K562 (cell line): ENCODE measurements around the gene TBATA. TPM values are rescaled to one million over a fixed set of nuclear protein-coding genes. Genes with fewer than 3 reads are reported as not detected.
A peak's percentile ranks its signal among the peaks of the same experiment; 100 is the strongest.

Experiments used
- ATAC-seq: fragments of 200-7000 bp; cut with Tn5 transposase; 3 replicates; pipeline ENCODE4 v1.9.1; 2020; ENCODE audit warnings: moderate library complexity
- BruUV-seq: library from RNA; stranded (reverse); fragments of 400-500 nt; replicated peaks from 2 replicates; lab custom pipeline; 2021; lab: Mats Ljungman, UMichigan
- CTCF ChIA-PET: fragments of 300-600 bp; formaldehyde crosslinking; extraction: SDS; loops from one replicate; lab custom pipeline; 2021; ENCODE audit warnings: low intra/inter-chr PET ratio; lab: Yijun Ruan, JAX
- POLR2A ChIA-PET: fragments of 300-600, 350-650 bp; sonication (Branson Sonifier 250); formaldehyde crosslinking; extraction: SDS; loops from one replicate; lab custom pipeline; 2021; ENCODE audit warnings: antibody characterized with exemption, inconsistent platforms; lab: Yijun Ruan, JAX
- DNase-seq, 4 experiments: peaks; one replicate each; pipeline versions ENCODE4 v3.0.0 to v3.0.0-alpha.2; 2011 to 2018; ENCODE audit warnings: low spot score in 3 of 4, mixed read lengths in 3 of 4; ENCODE audit errors: extremely low read depth in 1 of 4
- FAIRE-seq: peaks from 2 replicates; lab custom pipeline; 2011; peaks lifted over from hg19 to GRCh38; lab: Jason Lieb, UNC
- H2AFZ ChIP-seq: 2 replicates; pipeline ENCODE4 v1.6.0; 2011; ENCODE audit warnings: low read depth, low read length, control low read depth, inconsistent platforms
- H3K27ac ChIP-seq: fragments of 200-600 bp; 3 replicates; pipeline ENCODE4 v1.8.0; 2011; ENCODE audit warnings: low read depth, mild to moderate bottlenecking, control low read depth, inconsistent platforms, low read length, moderate library complexity, mixed read lengths; ENCODE audit errors: extremely low read depth
- H3K27me3 ChIP-seq, 2 experiments: fragments of 300-600 bp in 1 of 2; 2 replicates in 1 of 2; 3 replicates in 1 of 2; pipeline versions ENCODE4 v1.6.0 to v1.8.0; 2011; ENCODE audit warnings: inconsistent platforms in 2 of 2, low read length in 2 of 2, mild to moderate bottlenecking in 1 of 2, mixed read lengths in 1 of 2, moderate library complexity in 1 of 2; ENCODE audit not compliant: control insufficient read depth in 2 of 2, insufficient read depth in 2 of 2
- H3K36me3 ChIP-seq: fragments of 300-600 bp; 3 replicates; pipeline ENCODE4 v1.8.0; 2011; ENCODE audit warnings: mild to moderate bottlenecking, low read length, inconsistent platforms; ENCODE audit not compliant: control insufficient read depth, insufficient read depth
- H3K4me1 ChIP-seq, 2 experiments: fragments of 200-600 bp in 1 of 2; replicated peaks in 1 of 2; 2 replicates in 1 of 2; 3 replicates in 1 of 2; pipeline versions ENCODE4 v1.5.1 to v1.8.0; 2011; ENCODE audit warnings: inconsistent platforms in 2 of 2, low read length in 2 of 2, mild to moderate bottlenecking in 1 of 2, mixed read lengths in 1 of 2, moderate library complexity in 1 of 2; ENCODE audit not compliant: control insufficient read depth in 2 of 2, insufficient read depth in 2 of 2
- H3K4me2 ChIP-seq: 2 replicates; pipeline ENCODE4 v1.6.1; 2011; ENCODE audit warnings: low read length, control low read depth, inconsistent platforms, mixed read lengths; ENCODE audit not compliant: insufficient read depth
- H3K4me3 ChIP-seq: fragments of 200-600 bp; sonication (generic), shearing (Covaris generic); 2 replicates; pipeline ENCODE4 v1.5.1; 2016; ENCODE audit warnings: control low read depth, inconsistent platforms
- H3K79me2 ChIP-seq: fragments of 200-600 bp; 3 replicates; pipeline ENCODE4 v1.8.0; 2011; ENCODE audit warnings: low read length, inconsistent platforms; ENCODE audit not compliant: control insufficient read depth, insufficient read depth
- H3K9ac ChIP-seq, 2 experiments: 2 replicates each; pipeline versions ENCODE4 v1.6.0 to v1.6.1; 2011; ENCODE audit warnings: low read depth in 2 of 2, low read length in 2 of 2, control low read depth in 1 of 2, inconsistent platforms in 1 of 2, mild to moderate bottlenecking in 1 of 2, mixed read lengths in 1 of 2; ENCODE audit not compliant: insufficient read depth in 1 of 2
- H3K9me1 ChIP-seq: one replicate; pipeline ENCODE4 v1.6.0; 2011; ENCODE audit warnings: inconsistent platforms, mild to moderate bottlenecking, low read length, moderate library complexity; ENCODE audit not compliant: control insufficient read depth, insufficient read depth
- H3K9me3 ChIP-seq: replicated peaks from 2 replicates; pipeline ENCODE4 v1.5.1; 2011; ENCODE audit warnings: low read depth, low read length, inconsistent platforms; ENCODE audit not compliant: control insufficient read depth, insufficient read depth
- H4K20me1 ChIP-seq: replicated peaks from 2 replicates; pipeline ENCODE4 v1.6.1; 2011; ENCODE audit warnings: low read length, inconsistent platforms, mixed read lengths; ENCODE audit not compliant: control insufficient read depth, insufficient read depth
- CBX3 ChIP-seq, 2 experiments: IDR thresholded peaks; 1 replicate in 1 of 2; 2 replicates in 1 of 2; pipeline ENCODE4 v1.6.1; 2012; ENCODE audit warnings: inconsistent platforms in 2 of 2, low read length in 2 of 2, borderline replicate concordance in 1 of 2, control low read depth in 1 of 2
- E2F5 ChIP-seq: sonication (generic); formaldehyde crosslinking; IDR thresholded peaks from 2 replicates; pipeline ENCODE4 v1.8.0; 2022; ENCODE audit warnings: mild to moderate bottlenecking, missing genetic modification reagents
- JUND ChIP-seq, 2 experiments: IDR thresholded peaks; 2 replicates in 1 of 2; 3 replicates in 1 of 2; pipeline ENCODE4 v1.6.1; 2011; ENCODE audit warnings: borderline replicate concordance in 2 of 2, low read depth in 2 of 2, low read length in 2 of 2, improper control_type of control experiment in 1 of 2, missing biosample characterization in 1 of 2, missing genetic modification characterization in 1 of 2, missing genetic modification reagents in 1 of 2
- NFATC3 ChIP-seq: fragments of 450-650 bp; IDR thresholded peaks from 2 replicates; pipeline ENCODE4 v1.6.1; 2017; ENCODE audit warnings: mild to moderate bottlenecking
- NFRKB ChIP-seq: fragments of 450-650 bp; IDR thresholded peaks from 2 replicates; pipeline ENCODE4 v1.6.1; 2016; ENCODE audit warnings: low read depth
- POLR2G ChIP-seq: fragments of 200-400 bp; formaldehyde crosslinking; IDR thresholded peaks from 2 replicates; pipeline ENCODE4 v1.6.1; 2017; ENCODE audit warnings: low read depth, mild to moderate bottlenecking, antibody characterized with exemption, low read length, moderate library complexity
- POLR2H ChIP-seq: IDR thresholded peaks from 2 replicates; pipeline ENCODE4 v1.6.1; 2016; ENCODE audit warnings: missing genetic modification characterization, low read depth, mild to moderate bottlenecking, control low read depth, missing compliant biosample characterization, moderate library complexity
- ZNF253 ChIP-seq: fragments of 250-450 bp; sonication (Bioruptor Pico); conservative IDR thresholded peaks from 2 replicates; pipeline ENCODE4 v1.6.1; 2021; ENCODE audit warnings: mild to moderate bottlenecking
- ZNF449 ChIP-seq: fragments of 250-450 bp; sonication (Bioruptor Pico); IDR thresholded peaks from 2 replicates; pipeline ENCODE4 v1.8.0; 2022; ENCODE audit warnings: moderate library complexity, mild to moderate bottlenecking, inconsistent platforms
- ZNF511 ChIP-seq: sonication (generic); formaldehyde crosslinking; IDR thresholded peaks from 2 replicates; pipeline ENCODE4 v1.8.0; 2022; ENCODE audit warnings: mild to moderate bottlenecking, missing genetic modification reagents
- ZNF57 ChIP-seq: fragments of 450-650 bp; formaldehyde crosslinking; IDR thresholded peaks from 2 replicates; pipeline ENCODE4 v1.4.0; 2020; ENCODE audit warnings: mild to moderate bottlenecking, moderate library complexity
- ZNF655 ChIP-seq: fragments of 250-450 bp; sonication (Bioruptor Pico); IDR thresholded peaks from 2 replicates; pipeline ENCODE4 v1.5.0; 2021
- WGBS: fragments of 100-300 bp; shearing (Covaris generic); methylation state at CpG from one replicate; pipeline ENCODE4 v1.1.6; 2016; ENCODE audit warnings: low coverage, mixed read lengths; ENCODE audit not compliant: insufficient coverage; ENCODE audit errors: missing lambda C conversion rate; 5-methylcytosine and 5-hydroxymethylcytosine counted together
- in situ Hi-C: fragments of 300-500 bp; cut with MboI; formaldehyde crosslinking; loops from 4 replicates; pipeline ENCODE4 v1.15.0; 2018; ENCODE audit warnings: inconsistent platforms, mixed read lengths
- intact Hi-C: fragments of 100-400 bp; cut with micrococcal nuclease; formaldehyde crosslinking; loops from 2 replicates; pipeline ENCODE4 v1.14.2; 2022
- polyA plus RNA-seq, 8 experiments: library from polyadenylated mRNA; depleted of rRNA in 4 of 8; stranded (reverse) in 5 of 8; unstranded in 3 of 8; fragments of >200 nt; fragmentation: Nextera tagmentation in 2 of 8; fragmentation: Illumina TruSeq in 1 of 8; extraction: Ambion mirVana in 2 of 8; extraction: Trizol in 1 of 8; gene quantifications; 2 replicates each; pipeline versions ENCODE4 v1.2.1 to v1.2.3, GENCODE V29; 2011 to 2014; ENCODE audit warnings: inconsistent platforms in 1 of 8, missing spikeins in 1 of 8
- total RNA-seq, 7 experiments: library from RNA; depleted of rRNA in 6 of 7; stranded (reverse); fragments of >200 nt in 6 of 7; fragmentation: Illumina TruSeq in 2 of 7; extraction: Trizol in 2 of 7; gene quantifications; 2 replicates each; pipeline versions ENCODE4 v1.2.1 to v1.2.3, GENCODE V29; 2011 to 2021; ENCODE audit warnings: low replicate concordance in 1 of 7
- TF ChIP-seq, protein P1 (sequence below): fragments of 450-650 bp; conservative IDR thresholded peaks from 2 replicates; pipeline ENCODE4 v1.6.1; 2016; ENCODE audit warnings: missing genetic modification characterization, low read depth, mild to moderate bottlenecking, control low read depth, missing compliant biosample characterization

Gene TBATA
- total and polyA plus RNA-seq, 9 of the 15 experiments (the other 6 are each of a cell fraction or from before 2014, with no cell fraction given): not detected

GRCh38 chr10:70744617-70745143, 40.5 kb downstream of the TBATA start (continued):
- TF ChIP-seq ZNF449 (CRISPR knock-in tag): 0 out of 2 replicates have a peak, but pooled peaks have one; percentile 9

GRCh38 chr10:70743879-70744278, 41.3 kb downstream of the TBATA start:
- in situ Hi-C loops (no loop called here), intact Hi-C loops (no loop called here)
- Histone ChIP-seq H3K9me3 (no peaks in the 10 kb centered on the region), H4K20me1 (no peaks in the 10 kb centered on the region), H2AFZ (no peak overlapping the region), H3K36me3 (peaks cover 78% of the 10 kb centered on the region), H3K27ac (peak overlapping the region; percentile 75), H3K9me1 (no peaks in the 10 kb centered on the region), H3K9ac (peak overlapping the region; percentile 60 to 79), H3K27me3 (no peaks in the 10 kb centered on the region), H3K4me2 (peak overlapping the region; percentile 16; the same call in 1 of the 2 replicates), H3K79me2 (peaks cover 41% of the 10 kb centered on the region), H3K4me1 (peaks cover 51 to 57% of the 10 kb centered on the region in 2 experiments), H3K4me3 (no peak overlapping the region)
- BruUV-seq: no TSS peak
- ChIA-PET CTCF (interaction anchor here (0.7 kb wide), 1 partner anchor 1569 kb away, joined by 3 read pairs; no protein-coding TSS in a partner anchor), POLR2A (interaction anchor here (1.1 kb wide), 2 partner anchors 10 to 11 kb away, joined by 3 to 5 read pairs; no protein-coding TSS in a partner anchor)
- peak; percentile 20 for ATAC-seq
- peak; percentile 58 to 77 (median 66) for DNase-seq
- FAIRE-seq: no peak
- 53% methylated on average over 9 of the region's 13 CpGs for WGBS
- 0 out of 2 replicates have a peak, but pooled peaks have one; percentile 31 for TF ChIP-seq ZNF511 (CRISPR knock-in tag)
- no peak for TF ChIP-seq JUND (IDR thresholded peaks at IDR 0.05; ENCODE audit: borderline replicate concordance, low read depth, low read length)
- no peak for TF ChIP-seq JUND (tag; IDR thresholded peaks at IDR 0.05; ENCODE audit: borderline replicate concordance, low read depth, low read length)
- no peak for TF ChIP-seq CBX3 (IDR thresholded peaks at IDR 0.05; ENCODE audit: borderline replicate concordance in 1 of 2, low read length in 2 of 2)
- TF ChIP-seq NFRKB: peak; percentile 14; the same call in 1 of the 2 replicates
- TF ChIP-seq POLR2G: peak; percentile 49; the same call in 1 of the 2 replicates
- no peak for TF ChIP-seq NFATC3
- no peak for TF ChIP-seq E2F5 (CRISPR knock-in tag)
- no peak for TF ChIP-seq ZNF57 (CRISPR knock-in tag)
- TF ChIP-seq ZNF253: no peak
- TF ChIP-seq ZNF655: no peak
- TF ChIP-seq, protein P1, sequence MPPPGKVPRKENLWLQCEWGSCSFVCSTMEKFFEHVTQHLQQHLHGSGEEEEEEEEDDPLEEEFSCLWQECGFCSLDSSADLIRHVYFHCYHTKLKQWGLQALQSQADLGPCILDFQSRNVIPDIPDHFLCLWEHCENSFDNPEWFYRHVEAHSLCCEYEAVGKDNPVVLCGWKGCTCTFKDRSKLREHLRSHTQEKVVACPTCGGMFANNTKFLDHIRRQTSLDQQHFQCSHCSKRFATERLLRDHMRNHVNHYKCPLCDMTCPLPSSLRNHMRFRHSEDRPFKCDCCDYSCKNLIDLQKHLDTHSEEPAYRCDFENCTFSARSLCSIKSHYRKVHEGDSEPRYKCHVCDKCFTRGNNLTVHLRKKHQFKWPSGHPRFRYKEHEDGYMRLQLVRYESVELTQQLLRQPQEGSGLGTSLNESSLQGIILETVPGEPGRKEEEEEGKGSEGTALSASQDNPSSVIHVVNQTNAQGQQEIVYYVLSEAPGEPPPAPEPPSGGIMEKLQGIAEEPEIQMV: no peak
- TF ChIP-seq POLR2H (tag): no peak
